T-helper 2 cell treated with Interferon-gamma antibody and Interleukin-4, amounts not matched to agents 5 μg/mL and 100 μg/mL, for 36 hours (primary cell): ENCODE measurements around the gene AAR2.

Experiments used
- DNase-seq: peaks from one replicate; pipeline ENCODE4 v3.0.0; 2021; ENCODE audit warnings: low spot score
- H3K27ac Mint-ChIP-seq: one replicate; pipeline ENCODE4 v1.8.0; 2021; ENCODE audit warnings: mild to moderate bottlenecking, mixed read lengths
- H3K27me3 Mint-ChIP-seq: one replicate; pipeline ENCODE4 v1.8.0; 2021; ENCODE audit warnings: low read depth, mixed read lengths
- H3K36me3 Mint-ChIP-seq: one replicate; pipeline ENCODE4 v1.8.0; 2021; ENCODE audit warnings: low read depth, mixed read lengths
- H3K4me1 Mint-ChIP-seq: one replicate; pipeline ENCODE4 v1.8.0; 2021; ENCODE audit warnings: low read depth, mixed read lengths
- H3K4me3 Mint-ChIP-seq: one replicate; pipeline ENCODE4 v1.8.0; 2022; ENCODE audit warnings: mild to moderate bottlenecking, moderate library complexity, mixed read lengths
- H3K9me3 Mint-ChIP-seq: one replicate; pipeline ENCODE4 v1.8.0; 2021; ENCODE audit warnings: mixed read lengths

AAR2 gene

GRCh38 chr20:36259177-36260061, 23.1 kb downstream of the AAR2 start:
- Mint-ChIP-seq H3K9me3 (no peaks in the 10 kb centered on the region), H3K4me3 (no peak overlapping the region), H3K36me3 (peaks cover 3% of the 10 kb centered on the region), H3K27ac (no peak overlapping the region), H3K4me1 (no peaks in the 10 kb centered on the region), H3K27me3 (no peaks in the 10 kb centered on the region)
- no peak for DNase-seq

GRCh38 chr20:36260316-36260715, 24.0 kb downstream of the AAR2 start:
- Mint-ChIP-seq H3K27ac (no peak overlapping the region), H3K4me3 (no peak overlapping the region), H3K9me3 (no peaks in the 10 kb centered on the region), H3K4me1 (no peaks in the 10 kb centered on the region), H3K27me3 (no peaks in the 10 kb centered on the region), H3K36me3 (peaks cover 3% of the 10 kb centered on the region)
- DNase-seq = no peak

GRCh38 chr20:36261389-36262105, 25.3 kb downstream of the AAR2 start:
- no peaks in the 10 kb centered on the region for H3K27me3 Mint-ChIP-seq
- H3K36me3 Mint-ChIP-seq = no peaks in the 10 kb centered on the region
- no peak overlapping the region for H3K27ac Mint-ChIP-seq
- no peak for DNase-seq
- no peaks in the 10 kb centered on the region for H3K4me1 Mint-ChIP-seq
- H3K4me3 Mint-ChIP-seq = no peak overlapping the region
- H3K9me3 Mint-ChIP-seq = no peaks in the 10 kb centered on the region

GRCh38 chr20:36262440-36262839, 26.2 kb downstream of the AAR2 start:
- DNase-seq = no peak
- Mint-ChIP-seq H3K4me1 (no peaks in the 10 kb centered on the region), H3K27ac (no peak overlapping the region), H3K27me3 (no peaks in the 10 kb centered on the region), H3K4me3 (no peak overlapping the region), H3K36me3 (no peaks in the 10 kb centered on the region), H3K9me3 (no peaks in the 10 kb centered on the region)

- no peak overlapping the region for H3K27ac Mint-ChIP-seq
Observed at GRCh38 chr20:36264426-36265246, 28.4 kb downstream of the AAR2 start.

GRCh38 chr20:36266189-36266588, 29.9 kb downstream of the AAR2 start:
- H3K9me3 Mint-ChIP-seq = no peaks in the 10 kb centered on the region
- H3K4me1 Mint-ChIP-seq = no peaks in the 10 kb centered on the region
- no peak for DNase-seq
- H3K27ac Mint-ChIP-seq = no peak overlapping the region
- H3K36me3 Mint-ChIP-seq = no peaks in the 10 kb centered on the region
- no peak overlapping the region for H3K4me3 Mint-ChIP-seq
- H3K27me3 Mint-ChIP-seq = no peaks in the 10 kb centered on the region

More at GRCh38 chr20:36264426-36265246, 28.4 kb downstream of the AAR2 start:
- Mint-ChIP-seq H3K4me3 (no peak overlapping the region), H3K27me3 (no peaks in the 10 kb centered on the region), H3K4me1 (no peaks in the 10 kb centered on the region), H3K36me3 (no peaks in the 10 kb centered on the region), H3K9me3 (no peaks in the 10 kb centered on the region)
- DNase-seq = no peak

- H3K9me3 Mint-ChIP-seq = no peaks in the 10 kb centered on the region
- no peak overlapping the region for H3K27ac Mint-ChIP-seq
- no peak overlapping the region for H3K4me3 Mint-ChIP-seq
- H3K27me3 Mint-ChIP-seq = no peaks in the 10 kb centered on the region
- H3K36me3 Mint-ChIP-seq = no peaks in the 10 kb centered on the region
- no peak for DNase-seq
- no peaks in the 10 kb centered on the region for H3K4me1 Mint-ChIP-seq
Observed at GRCh38 chr20:36267605-36268381, 31.5 kb downstream of the AAR2 start.

- no peaks in the 10 kb centered on the region for H3K4me1 Mint-ChIP-seq
- DNase-seq = no peak
- no peaks in the 10 kb centered on the region for H3K36me3 Mint-ChIP-seq
- H3K9me3 Mint-ChIP-seq = no peaks in the 10 kb centered on the region
- no peak overlapping the region for H3K27ac Mint-ChIP-seq
- H3K27me3 Mint-ChIP-seq = peaks cover 2% of the 10 kb centered on the region
- H3K4me3 Mint-ChIP-seq = no peak overlapping the region
Observed at GRCh38 chr20:36268440-36269342, 32.4 kb downstream of the AAR2 start.

GRCh38 chr20:36269507-36269906, 33.2 kb downstream of the AAR2 start:
- no peak for DNase-seq
- H3K4me3 Mint-ChIP-seq = no peak overlapping the region
- peaks cover 3% of the 10 kb centered on the region for H3K27me3 Mint-ChIP-seq
- no peak overlapping the region for H3K27ac Mint-ChIP-seq
- H3K4me1 Mint-ChIP-seq = no peaks in the 10 kb centered on the region
- H3K9me3 Mint-ChIP-seq = no peaks in the 10 kb centered on the region
- no peaks in the 10 kb centered on the region for H3K36me3 Mint-ChIP-seq

GRCh38 chr20:36270744-36271638, 34.7 kb downstream of the AAR2 start:
- Mint-ChIP-seq H3K27ac (no peak overlapping the region), H3K9me3 (no peaks in the 10 kb centered on the region), H3K4me1 (no peaks in the 10 kb centered on the region), H3K36me3 (no peaks in the 10 kb centered on the region), H3K4me3 (no peak overlapping the region), H3K27me3 (peaks cover 4% of the 10 kb centered on the region)
- no peak for DNase-seq

GRCh38 chr20:36271639-36272546, 35.6 kb downstream of the AAR2 start:
- Mint-ChIP-seq H3K27ac (no peak overlapping the region), H3K4me3 (no peak overlapping the region), H3K4me1 (no peaks in the 10 kb centered on the region), H3K27me3 (peaks cover 4% of the 10 kb centered on the region), H3K9me3 (no peaks in the 10 kb centered on the region), H3K36me3 (no peaks in the 10 kb centered on the region)
- DNase-seq = no peak
